ENCODE data around the gene HTT. TPM values are rescaled to one million over a fixed set of nuclear protein-coding genes. Genes with fewer than 3 reads are reported as not detected.

HTT gene
- total RNA-seq, 1 experiment from 2014 or later: 64.4 TPM

GRCh38 chr4:3255611-3256186, 181.2 kb downstream of the HTT start:
- H2AK5ac ChIP-seq (ENCODE audit: insufficient read length, low read length): no peak overlapping the region
- peak; percentile 7 for DNase-seq
- H3K27ac Mint-ChIP-seq: no peak overlapping the region

More at GRCh38 chr4:3255611-3256186, 181.2 kb downstream of the HTT start:
- Histone ChIP-seq H3K18ac (ENCODE audit: insufficient read length, low read depth, low read length) (no peak overlapping the region), H2AFZ (ENCODE audit: low read length) (no peak overlapping the region), H3K27ac (ENCODE audit: insufficient read length, low read depth, low read length) (no peak overlapping the region), H3K9me3 (ENCODE audit: control insufficient read depth, low read depth, low read length) (no peaks in the 10 kb centered on the region), H2BK120ac (ENCODE audit: low read depth, low read length, poor library complexity, severe bottlenecking) (no peak overlapping the region), H4K8ac (replicated peaks; ENCODE audit: insufficient read length, low read depth, low read length) (no peak overlapping the region), H3K4me2 (ENCODE audit: insufficient read depth, insufficient read length, low read length) (no peak overlapping the region), H3K4me1 (ENCODE audit: insufficient read depth, low read length) (no peaks in the 10 kb centered on the region), H3K23me2 (ENCODE audit: insufficient read length, low read depth, low read length, poor library complexity, severe bottlenecking) (no peaks in the 10 kb centered on the region), H3K79me1 (ENCODE audit: insufficient read depth, low read depth, low read length, poor library complexity, severe bottlenecking) (no peaks in the 10 kb centered on the region), H2BK15ac (ENCODE audit: low read depth, low read length) (no peak overlapping the region), H4K91ac (ENCODE audit: insufficient read length, low read depth, low read length) (no peak overlapping the region), H2BK20ac (ENCODE audit: low read depth, low read length, poor library complexity, severe bottlenecking) (no peak overlapping the region), H3K79me2 (ENCODE audit: insufficient read depth, low read length) (no peaks in the 10 kb centered on the region), H3K27me3 (ENCODE audit: insufficient read depth, low read length) (no peaks in the 10 kb centered on the region), H4K20me1 (ENCODE audit: control insufficient read depth, insufficient read depth, insufficient read length) (no peaks in the 10 kb centered on the region), H2BK12ac (ENCODE audit: insufficient read length, low read depth, low read length) (no peak overlapping the region), H4K5ac (ENCODE audit: insufficient read length, low read depth, low read length) (no peak overlapping the region), H3K23ac (ENCODE audit: insufficient read length, low read depth, low read length) (no peak overlapping the region), H3K56ac (ENCODE audit: insufficient read length, low read depth, low read length) (no peak overlapping the region), H3T11ph (ENCODE audit: low read length) (no peak overlapping the region), H3K4ac (ENCODE audit: low read depth, low read length) (no peak overlapping the region), H3K9ac (ENCODE audit: extremely low read depth, insufficient read length, low read length) (no peak overlapping the region), H2BK5ac (ENCODE audit: insufficient read length, low read length) (no peak overlapping the region), H3K14ac (ENCODE audit: insufficient read depth, low read length) (no peak overlapping the region)
- Mint-ChIP-seq H3K4me3 (no peak overlapping the region), H3K27me3 (ENCODE audit: low read depth) (no peaks in the 10 kb centered on the region), H3K36me3 (ENCODE audit: insufficient read depth in 1 of 3, low read depth in 3 of 3) (no peaks in the 10 kb centered on the region), H3K9me3 (no peaks in the 10 kb centered on the region; a peak in 1 of 5 replicates), H3K4me1 (peaks cover 0 to 6% of the 10 kb centered on the region in 2 experiments; a peak in 2 of 4 replicates)
- TF ChIP-seq CTCF (conservative IDR thresholded peaks at IDR 0.05): no peak
- no CpG with 5 or more reads among the region's 36 CpGs for WGBS (ENCODE audit: extremely low coverage, insufficient read length, low lambda C conversion rate)
